Renal pelvis (tissue), 4 donors: ENCODE results near the gene ADGRA3. TPM values are rescaled to one million over a fixed set of nuclear protein-coding genes. Genes with fewer than 3 reads are reported as not detected.
"Not testable (repeated sequence)": the region's sequence is repeated elsewhere in the genome, so short reads cannot be mapped to it uniquely, and the experiment has no call there.

ENCODE experiments used
- DNase-seq: peaks from one replicate; pipeline ENCODE4 v3.0.0-alpha.2; 2013
- polyA plus RNA-seq, 3 donors: library from polyadenylated mRNA; unstranded; fragments of 120-200 nt; gene quantifications; one replicate each; pipeline ENCODE4 v1.2.1, GENCODE V29; 2013; ENCODE audit not compliant: insufficient read length in 3 of 3

The ADGRA3 gene
- polyA plus RNA-seq, 3 donors: 48.9 to 59.2 (median 52.1) TPM

DNA sequence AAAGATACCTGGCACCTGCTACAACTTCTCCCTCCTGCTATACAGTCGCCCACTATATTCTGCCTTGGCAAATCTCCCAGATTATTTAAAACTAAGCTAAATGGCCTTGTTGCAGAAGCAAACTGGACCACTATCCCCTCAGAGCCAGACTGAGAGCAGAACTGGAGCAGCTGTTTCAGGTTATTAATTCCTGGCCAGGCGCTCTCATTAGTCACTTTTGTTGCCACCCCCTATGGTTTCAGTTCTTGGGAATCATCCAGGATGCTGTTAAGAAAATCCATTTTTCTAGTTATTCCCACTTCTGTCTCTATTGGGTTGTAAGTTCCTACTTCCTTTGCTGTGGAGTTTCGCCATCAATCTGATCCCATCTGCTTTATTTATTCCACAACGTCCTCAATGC is 30.1 kb downstream of the ADGRA3 start:
- no peak for DNase-seq

DNA sequence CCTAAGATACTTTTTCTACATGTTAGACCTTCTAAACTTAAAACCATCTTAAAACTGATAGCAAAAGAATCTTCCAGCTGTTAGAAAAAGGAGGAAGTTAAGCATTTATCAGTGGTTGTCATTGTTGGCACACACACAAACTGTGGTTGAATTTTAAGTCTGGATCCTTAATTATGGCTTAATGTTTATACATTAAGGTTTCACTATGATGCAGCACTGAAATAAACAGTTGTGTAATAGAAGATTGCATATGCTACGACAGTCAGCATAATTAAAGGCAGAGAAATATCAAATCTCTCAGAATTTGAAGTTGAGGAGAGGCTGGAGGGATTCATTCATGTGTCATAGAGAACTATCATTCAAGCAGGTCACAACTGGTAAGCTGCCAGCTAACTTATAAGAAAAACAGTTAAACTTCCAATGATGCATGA is 32.3 kb downstream of the ADGRA3 start:
- DNase-seq: no peak

DNA sequence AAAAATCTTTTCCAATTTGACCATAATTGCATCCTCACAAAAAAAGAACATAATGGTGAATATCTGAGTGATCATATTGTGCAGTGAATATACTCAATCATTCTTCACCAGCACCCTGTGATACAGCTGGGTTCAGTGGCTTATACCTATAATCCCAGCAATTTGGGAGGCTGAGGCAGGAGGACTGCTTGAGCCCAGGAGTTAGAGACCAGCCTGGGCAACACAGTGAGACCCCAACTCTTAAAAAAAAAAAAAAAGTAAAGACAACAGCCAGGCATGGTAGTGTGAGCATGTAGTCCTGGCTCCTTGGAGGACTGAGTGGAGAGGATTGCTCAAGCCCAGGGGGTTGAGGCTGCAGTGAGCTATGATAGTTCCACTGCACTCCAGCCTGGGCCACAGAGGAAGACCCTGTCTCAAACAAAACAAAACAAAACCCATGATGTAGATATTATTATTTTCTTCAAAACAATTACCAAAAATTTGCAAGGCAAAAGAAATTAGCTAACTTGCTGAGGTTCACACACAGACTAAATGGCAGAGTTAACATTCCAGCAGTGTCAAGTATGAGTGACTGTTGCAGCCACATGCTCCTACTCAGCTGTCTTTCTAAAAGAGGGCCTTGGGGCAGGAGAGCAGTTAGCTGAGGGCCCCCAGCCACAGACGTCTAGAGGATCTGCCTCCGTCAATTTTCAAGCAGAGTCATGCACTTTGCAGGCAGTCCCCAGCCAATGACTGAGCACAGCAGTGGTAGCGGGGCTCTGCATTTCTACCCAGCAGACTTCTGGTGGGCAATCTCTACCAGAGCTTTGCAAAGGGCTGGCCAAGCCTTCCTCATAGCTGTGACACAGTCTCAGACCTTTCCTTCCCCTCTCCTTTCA is 33.4 kb downstream of the ADGRA3 start:
- DNase-seq: no peak

DNA sequence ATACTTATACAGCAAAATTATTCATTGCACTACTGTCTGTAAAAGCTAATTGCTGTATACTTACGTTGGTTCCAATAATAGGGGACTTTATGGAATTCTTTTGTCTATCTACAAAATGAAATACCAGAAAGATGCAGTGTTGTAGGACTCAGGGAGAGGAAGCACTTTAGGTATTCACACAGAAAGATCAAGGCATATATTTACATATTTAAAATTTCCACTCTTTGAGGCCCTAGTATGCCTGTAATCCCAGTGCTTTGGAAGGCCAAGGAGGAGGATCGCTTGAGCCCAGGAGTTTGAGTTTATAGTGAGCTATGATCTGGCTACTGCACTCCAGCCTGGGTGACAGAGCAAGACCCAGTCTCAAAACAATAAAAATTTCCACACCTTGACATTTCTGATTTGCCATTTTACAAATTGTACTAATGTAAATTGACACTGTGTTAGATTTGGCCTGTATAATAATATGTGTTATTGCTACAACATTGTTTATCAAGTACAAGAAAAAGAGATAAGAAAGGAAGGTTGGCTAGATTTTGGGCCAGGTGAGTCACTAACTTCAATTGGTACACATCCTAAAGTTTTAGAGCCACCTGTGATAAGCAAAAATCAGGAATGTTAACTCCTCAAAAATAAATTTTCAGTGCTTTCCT is 35.1 kb downstream of the ADGRA3 start:
- no peak for DNase-seq

DNA sequence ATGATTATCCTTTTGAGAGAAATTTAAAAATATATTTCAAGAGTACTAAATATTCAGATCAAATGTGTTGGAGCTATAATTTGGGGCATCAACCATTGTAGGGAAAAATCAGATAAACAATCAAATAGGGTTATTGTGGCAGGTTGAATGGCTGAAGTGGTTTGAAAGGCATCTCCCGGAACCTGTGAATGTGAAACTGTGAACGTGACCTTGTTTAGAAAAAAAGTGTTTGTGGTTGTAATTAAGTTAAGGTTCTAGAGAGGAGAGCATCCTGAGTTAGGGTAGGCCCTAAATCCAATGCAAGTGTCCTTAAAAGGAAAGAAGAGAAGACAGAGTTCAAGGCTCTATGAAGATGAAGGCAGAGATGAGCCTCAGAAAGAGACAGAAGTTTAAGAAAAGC is 37.4 kb downstream of the ADGRA3 start:
- no peak for DNase-seq

DNA sequence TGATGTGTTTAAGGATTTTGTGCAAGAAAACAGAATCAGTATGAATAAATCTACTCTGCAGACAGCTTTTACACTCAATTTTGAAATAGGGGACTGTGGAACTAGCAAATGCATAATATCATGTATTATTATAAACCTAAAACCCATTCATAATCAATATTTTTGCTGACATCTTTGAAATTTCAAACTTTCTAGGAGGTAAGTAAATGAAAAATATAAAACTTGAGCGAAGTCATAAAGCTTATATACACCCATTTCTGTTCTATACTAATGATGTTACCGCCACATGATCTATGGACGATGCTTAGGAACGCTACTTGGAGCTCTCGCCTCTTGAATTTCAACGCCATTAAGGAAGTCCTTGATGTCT is 38.1 kb downstream of the ADGRA3 start:
- DNase-seq: no peak

DNA sequence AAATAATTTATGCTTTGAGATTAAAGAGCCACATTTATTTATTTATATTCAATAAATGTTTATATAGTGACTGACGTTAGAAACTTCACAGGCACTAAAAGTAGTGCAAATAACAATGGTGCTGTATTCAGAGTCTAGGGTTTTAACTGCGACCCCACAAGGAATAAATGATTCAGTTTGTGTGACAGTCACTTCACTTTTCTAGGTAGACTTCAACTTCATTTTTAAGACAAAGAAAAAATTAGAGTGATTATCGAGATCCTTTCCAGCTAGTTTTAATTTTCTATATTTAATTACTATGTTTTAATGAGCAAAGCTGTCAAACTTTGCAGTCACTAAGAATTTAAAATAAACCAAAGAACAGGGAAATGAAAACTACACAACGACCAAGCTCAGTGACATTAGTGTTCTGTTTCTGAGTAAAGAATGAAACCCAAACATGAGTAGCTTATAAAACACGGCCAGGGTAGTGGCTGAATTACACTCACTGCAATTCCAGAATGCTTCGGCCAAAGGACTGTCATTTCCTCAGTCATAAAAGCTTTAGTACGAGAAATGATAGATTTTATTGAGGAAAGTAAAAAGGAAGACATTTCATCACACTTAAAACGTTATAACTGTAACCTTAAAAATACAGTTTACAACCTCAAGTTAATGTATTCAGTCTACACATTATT is 38.6 kb downstream of the ADGRA3 start:
- DNase-seq: no peak

DNA sequence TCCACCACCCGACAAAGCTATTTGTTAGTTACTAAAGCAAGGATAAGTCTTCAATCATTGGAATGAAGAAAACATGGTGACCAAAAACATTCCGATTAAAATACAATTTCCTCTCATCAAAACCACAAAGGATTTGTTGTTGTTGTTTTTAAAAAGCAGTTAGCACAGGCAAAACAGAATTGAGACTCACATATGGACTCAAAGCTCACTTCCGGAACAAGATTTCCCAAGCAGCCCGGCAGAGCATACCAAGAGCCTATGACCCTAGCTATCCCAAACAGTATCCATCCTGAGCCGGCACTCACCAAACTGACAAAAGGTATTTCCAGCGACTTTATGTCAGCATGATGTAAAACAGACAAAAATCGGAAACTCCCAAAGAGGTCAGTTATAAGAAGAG is 39.9 kb downstream of the ADGRA3 start:
- DNase-seq: no peak

DNA sequence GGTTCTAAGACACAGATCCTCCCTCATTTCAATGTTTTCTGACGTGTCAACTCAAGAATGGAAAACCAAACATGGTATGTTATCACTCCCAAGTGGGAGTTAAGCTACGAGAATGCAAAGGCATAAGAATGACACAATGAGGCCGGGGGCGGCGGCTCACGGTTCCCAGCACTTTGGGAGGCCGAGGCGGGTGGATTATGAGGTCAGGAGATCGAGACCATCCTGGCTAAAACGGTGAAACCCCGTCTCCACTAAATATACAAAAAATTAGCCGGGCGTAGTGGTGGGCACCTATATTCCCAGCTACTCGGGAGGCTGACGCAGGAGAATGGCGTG is 40.6 kb downstream of the ADGRA3 start:
- not testable (repeated sequence) for DNase-seq

DNA sequence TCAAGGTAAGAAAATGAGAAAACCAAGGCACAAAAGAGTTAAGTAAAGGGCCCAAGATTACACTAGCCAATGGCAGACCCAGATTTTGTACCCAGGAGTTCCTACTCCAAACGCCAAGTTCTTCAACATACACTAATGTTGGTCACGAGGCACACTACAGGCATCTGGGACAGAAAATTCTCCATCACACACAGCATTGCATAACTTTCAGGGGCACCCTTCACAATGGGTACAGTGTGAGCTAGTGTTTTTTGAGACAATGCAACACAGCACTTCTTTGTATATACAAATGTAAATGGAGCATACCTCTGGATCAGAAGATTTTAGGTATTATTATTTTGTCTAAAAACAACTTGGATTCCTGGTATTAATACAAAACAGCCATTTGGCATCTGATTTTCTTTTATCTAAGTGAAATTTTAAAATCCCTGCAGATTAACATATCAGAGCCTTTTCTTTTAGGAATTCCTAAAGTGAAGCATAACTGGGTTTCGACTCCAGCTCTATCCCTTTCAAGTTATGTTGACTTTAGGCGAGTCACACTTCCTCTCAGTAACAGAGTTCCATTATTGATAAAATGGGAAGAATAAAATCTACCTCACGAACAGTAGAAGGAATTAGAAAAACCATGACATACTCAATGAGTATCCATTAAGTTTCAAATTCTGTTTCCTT is 41.1 kb downstream of the ADGRA3 start:
- DNase-seq: no peak

DNA sequence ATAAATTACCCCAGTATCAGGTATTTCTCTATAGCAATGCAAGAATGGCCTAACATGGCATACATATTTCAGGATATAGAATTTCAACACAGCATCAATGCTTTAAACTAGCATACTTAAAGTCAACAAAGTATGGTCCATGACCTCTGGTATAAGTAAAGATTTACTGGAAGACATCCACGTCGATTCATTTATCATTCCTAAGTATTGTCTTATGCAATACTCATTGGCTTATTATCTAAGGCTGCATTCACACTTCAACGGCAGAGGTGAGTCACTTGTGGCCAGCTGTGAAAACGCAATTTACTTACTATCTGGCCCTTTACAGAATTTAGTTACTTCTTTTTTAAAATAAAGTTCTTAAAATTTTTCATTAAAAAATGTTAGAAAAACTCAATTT is 42.6 kb downstream of the ADGRA3 start:
- no peak for DNase-seq

DNA sequence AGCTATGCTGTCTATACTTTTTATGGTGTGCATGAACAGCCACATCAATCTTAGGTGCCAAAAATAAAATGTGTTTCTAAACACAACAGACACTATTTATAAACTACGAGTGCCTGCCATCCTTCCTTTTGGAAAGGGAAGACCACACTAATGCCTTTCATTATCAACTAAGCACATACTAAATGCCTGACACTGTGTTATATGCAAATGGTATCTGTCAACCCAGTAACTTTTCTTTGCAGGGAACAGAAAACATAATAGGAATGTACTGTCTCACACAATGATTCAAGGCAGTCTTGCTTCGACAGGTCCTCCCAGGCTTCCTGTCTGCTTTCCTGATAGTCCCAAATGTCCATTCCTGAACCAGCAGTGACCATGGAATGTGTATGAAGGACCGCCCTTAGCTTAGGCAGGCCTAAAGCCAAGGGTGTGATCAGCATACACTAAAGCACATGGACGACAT is 43.8 kb downstream of the ADGRA3 start:
- DNase-seq: no peak

DNA sequence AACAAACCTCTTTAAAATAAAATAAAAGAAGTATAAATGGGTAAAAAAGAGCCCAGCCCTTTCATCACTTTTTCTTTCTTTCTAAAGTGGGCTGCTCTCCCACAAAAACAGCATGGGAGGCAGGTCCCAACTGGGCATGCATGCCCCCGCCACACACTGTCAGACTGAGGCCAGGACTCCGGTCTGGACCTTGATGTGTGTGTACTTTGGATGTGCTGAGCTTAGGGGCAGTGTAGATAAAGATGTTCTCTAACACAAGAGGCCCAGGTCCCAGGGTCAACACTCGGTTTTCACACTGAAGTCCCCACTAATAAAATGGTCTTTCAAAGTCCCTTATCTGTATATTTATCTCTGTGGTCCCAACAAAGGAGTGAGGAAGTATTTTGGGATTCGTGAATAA is 44.4 kb downstream of the ADGRA3 start:
- no peak for DNase-seq

DNA sequence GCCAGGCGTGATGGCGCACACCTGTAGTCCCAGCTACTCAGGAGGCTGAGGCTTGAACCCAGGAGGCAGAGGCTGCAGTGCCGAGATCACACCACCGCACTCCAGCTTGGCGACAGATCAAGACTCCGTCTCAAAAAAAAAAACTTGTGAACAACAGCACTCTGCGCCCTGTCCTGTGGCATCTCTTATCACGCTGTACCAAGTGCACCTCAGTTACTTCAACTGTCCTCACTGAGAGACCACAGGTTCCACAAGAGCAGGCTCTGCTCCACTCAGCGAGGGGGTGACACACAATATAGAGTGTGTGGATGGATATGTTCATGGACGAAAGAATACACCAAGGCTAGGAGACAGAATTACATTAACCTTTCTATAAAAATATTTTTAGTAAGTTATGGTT is 49.3 kb downstream of the ADGRA3 start:
- no peak for DNase-seq

DNA sequence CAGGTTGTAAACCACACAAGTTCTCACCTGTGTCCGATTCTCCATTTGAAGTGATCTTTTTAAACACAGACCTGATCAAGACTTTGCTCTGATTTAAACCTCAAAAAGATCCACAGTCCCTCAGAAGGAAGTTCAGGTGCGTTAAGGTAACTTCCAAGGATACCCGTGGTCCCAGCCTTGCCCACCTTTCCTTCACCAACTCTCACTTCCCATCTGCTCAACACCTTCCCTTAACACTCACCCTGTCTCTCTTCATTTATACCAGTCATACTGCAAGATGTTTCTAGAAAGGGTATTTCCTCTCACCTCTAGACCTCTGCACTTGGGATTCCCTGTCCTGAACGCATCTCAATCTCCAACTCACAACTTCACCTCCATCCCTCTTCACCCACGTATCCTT is 49.9 kb downstream of the ADGRA3 start:
- DNase-seq: no peak

DNA sequence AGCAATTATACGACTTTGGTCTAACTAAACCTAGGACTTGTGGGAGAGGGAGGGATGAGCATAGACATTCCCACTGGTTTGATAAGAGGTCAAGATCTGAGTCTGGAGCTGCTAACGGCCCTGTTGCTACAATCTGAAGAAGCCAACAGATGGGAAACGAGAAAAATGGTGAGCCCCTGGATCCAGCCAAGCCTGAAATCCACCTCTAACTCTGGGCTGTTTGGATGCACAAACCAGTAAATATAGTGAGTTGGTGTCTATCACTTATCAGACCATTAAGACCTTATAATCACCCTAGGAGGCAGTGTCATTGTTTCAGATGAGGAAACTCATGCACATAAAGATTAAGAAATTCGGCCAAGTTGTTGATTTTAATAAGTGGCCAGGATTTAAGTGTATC is 50.5 kb downstream of the ADGRA3 start:
- no peak for DNase-seq

DNA sequence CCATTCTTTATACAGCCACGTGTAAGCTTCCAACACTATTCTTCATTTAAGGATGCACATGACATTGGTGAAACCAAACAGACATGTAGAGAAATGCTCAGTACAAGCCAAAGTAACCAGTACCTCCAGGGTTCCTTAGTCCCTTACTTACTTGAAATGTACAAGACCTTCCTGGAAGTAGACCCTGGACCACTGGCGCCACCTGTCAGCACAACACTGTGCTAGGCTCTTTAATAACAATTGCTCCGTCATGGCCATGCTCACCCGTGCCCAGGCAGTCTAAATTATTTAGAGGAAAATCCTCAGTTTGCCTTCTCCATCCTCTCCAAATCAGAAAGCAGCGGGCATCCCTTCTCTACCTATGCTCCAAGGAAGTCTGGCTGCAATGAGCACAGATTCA is 52.7 kb downstream of the ADGRA3 start:
- DNase-seq: no peak

DNA sequence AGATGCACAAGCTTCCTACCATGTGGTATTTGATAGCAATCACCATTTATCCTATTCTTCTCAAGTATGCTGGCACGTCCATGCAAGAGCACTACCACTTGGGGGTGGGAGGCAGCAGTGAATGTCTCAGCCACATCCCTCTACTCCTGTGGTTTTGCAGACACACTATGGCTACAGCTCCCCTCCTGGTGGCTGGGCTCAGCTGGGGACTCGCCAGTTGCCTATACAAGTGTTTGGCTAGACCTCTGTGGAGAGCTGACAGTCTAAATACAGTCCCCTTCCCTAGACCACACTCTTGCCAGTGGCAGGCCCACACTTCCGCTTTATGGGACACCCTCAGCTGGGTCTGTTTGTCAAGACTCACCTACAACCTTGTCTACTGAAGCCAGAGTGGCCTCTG is 53.2 kb downstream of the ADGRA3 start:
- no peak for DNase-seq

DNA sequence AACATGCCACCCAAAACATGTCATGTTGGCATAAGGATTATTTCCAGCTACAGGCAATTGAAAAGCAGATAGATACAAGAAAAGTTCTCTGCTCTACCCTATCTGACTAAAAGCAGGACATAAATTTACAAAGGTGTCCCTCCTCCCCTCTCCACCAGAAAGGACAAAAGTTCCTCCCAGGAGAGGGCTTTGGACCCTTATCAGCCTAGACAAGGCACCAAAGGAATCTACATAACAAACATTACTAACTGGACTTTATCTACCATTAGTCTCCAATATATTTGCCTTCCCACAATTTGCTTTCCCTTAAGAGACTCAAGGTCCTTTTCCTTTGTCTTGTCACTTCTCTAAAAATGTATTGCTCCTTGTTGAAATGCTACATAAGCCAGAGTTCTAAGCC is 55.6 kb downstream of the ADGRA3 start:
- no peak for DNase-seq

DNA sequence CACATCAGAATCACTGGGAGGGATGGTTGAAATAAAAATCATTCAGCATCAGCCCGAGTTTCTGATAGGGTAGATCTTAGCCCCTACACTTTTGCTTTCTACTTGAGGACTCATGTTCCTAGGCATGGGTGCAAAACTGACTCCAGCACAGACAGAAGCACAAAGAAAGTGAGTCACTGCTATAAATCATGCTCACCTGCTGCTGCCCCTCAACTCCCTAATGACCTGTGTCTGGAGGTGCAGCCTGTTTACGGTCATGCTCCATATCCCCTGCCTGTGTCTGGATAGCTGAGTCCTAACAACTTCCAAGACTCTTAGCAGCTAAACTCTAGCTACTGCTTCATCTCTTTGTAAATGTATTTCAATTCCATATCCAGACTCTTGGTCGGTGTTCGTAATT is 57.8 kb downstream of the ADGRA3 start:
- peak; percentile 54 for DNase-seq

DNA sequence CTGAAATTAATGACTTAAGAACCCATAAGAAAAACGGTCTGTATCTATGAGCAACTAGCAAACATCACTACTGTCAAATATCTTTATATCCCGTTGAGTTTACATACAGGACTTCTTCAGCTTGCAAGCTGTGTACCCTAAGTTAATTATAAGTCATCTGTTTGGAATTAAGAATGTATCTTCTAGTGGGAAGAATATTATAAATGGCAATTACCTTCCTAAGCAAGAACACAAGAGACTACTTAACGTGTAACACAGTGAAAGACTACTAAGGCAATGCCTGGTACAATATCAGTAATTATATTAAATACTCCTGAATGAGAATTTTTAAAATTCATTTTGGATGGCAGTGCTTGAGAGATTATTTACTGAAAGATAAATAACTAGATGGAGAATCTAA is 58.5 kb downstream of the ADGRA3 start:
- no peak for DNase-seq

DNA sequence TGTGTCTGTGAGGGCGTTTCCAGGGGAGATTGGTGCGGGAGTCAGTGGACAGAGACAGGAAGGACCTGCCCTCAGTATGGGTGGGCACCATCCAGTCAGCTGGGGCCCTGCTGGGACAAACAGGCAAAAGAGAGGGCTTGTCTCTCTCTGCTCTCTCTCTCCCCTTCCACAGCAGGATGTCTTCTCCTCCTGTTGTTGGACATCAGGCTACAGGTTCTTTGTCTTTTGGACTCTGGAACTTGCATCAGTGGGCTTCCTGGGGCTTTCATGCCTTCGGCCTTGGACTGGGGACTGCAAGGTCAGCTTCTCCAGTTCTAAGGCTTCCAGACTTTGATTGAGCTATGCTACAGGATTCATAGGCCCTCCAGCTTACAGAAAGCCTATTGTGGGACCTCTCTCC is 59.6 kb downstream of the ADGRA3 start:
- no peak for DNase-seq

DNA sequence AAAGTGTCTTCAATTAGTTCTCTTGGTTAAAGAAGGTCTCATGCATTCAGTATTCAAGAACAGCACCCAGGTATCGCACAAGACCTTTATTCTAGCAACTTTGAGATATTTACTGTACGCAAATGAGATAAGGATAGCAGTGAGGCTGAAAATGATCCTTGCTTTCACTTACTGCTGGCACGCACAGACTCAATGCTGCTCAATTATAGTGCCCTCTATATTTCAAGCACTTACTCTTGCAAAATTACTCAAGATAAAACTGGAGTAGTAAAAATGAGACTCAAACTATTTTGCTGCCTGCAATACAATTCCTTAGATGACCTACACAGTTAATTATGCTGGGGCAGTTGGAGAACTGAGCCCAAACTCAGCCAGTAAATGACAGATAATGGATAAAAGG is 60.9 kb downstream of the ADGRA3 start:
- DNase-seq: no peak
